Stimulated activated CD4-positive, alpha-beta T cell treated with anti-CD3 and anti-CD28 coated beads, Interleukin-2, amount 100 ng/mL, for 24 hours (primary cell): ENCODE results near the gene SNRPA.
"Not testable (repeated sequence)": the region's sequence is repeated elsewhere in the genome, so short reads cannot be mapped to it uniquely, and the experiment has no call there.

ENCODE experiments used
- DNase-seq, 2 donors: peaks; one replicate each; pipeline ENCODE4 v3.0.0-alpha.2; 2020

Gene SNRPA

DNA sequence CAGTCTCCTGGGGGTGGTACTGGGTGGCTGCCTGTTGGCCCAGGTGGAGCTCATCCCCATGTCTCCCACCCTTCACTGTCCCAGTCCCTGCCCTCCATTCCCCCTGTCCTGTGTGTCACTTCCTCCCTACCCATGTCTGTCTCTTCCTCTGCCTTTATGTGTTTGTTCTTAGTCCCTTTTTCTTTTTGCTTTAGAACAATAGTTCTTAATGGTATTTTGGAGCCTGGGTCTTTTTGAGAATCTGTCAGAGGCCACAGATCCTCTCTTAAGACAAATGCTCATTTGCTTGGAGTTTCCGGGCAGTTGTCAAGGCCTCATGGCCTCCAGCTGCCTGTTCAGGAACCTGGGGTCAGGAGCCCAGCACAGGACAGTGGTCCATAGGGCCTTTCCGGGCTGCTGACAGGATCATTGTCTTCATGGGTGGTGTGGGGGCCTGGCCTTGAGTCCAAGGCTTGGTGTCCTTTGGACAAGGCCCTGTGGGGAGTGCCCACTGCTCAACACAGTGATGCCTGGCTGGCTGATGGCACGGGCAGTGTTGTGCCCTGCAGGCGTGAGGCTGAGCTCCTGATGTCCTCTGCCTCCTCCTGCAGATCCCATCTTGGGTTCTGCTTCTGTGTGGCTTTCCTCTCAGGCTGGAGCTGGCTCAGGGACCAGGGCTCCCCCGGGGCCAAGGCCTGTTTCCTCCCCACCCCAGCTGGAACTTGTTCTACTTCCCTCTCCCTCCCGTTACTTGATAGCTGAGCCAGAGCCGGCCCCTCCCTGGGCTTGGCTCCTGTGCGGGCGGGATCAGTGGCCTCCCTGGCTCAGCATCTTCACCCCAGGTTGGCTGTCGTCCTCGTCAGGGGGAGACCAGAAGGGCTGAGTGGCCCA, 51.5 kb downstream of the SNRPA start:
- DNase-seq: no peak

DNA sequence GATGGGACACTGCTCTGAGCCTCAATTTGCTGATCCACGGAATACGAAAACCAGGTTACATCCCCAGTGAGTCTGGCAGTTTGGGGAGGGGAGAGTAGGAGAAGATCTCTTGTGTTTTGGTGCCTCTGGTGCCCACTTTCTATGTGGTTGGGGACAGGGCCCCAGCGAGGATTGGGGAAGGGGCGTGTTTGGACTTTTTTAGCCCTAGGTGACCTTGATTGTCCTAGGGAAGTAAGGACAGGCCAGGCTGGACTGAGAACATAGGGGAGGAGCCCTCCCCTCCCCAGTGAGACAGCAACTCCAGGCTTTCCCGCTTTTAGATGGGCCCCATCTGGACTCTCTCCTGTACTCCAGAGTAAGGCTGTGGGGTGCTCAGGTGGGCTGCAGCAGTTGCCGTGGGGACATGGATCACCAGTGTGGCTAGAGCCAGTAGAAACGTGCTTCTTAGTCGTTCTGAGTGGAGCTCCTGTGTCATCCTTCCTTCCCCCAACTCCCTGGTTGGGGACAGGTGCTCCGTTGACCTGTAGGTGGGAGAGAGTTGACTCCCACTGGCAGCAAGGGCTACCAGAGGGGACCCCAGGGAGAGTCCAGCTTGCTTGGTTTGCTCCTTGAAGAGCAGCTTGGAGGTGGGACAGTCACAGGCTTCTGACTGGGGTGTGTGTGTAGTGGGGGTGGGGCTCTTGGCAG, 52.3 kb downstream of the SNRPA start:
- DNase-seq: no peak

DNA sequence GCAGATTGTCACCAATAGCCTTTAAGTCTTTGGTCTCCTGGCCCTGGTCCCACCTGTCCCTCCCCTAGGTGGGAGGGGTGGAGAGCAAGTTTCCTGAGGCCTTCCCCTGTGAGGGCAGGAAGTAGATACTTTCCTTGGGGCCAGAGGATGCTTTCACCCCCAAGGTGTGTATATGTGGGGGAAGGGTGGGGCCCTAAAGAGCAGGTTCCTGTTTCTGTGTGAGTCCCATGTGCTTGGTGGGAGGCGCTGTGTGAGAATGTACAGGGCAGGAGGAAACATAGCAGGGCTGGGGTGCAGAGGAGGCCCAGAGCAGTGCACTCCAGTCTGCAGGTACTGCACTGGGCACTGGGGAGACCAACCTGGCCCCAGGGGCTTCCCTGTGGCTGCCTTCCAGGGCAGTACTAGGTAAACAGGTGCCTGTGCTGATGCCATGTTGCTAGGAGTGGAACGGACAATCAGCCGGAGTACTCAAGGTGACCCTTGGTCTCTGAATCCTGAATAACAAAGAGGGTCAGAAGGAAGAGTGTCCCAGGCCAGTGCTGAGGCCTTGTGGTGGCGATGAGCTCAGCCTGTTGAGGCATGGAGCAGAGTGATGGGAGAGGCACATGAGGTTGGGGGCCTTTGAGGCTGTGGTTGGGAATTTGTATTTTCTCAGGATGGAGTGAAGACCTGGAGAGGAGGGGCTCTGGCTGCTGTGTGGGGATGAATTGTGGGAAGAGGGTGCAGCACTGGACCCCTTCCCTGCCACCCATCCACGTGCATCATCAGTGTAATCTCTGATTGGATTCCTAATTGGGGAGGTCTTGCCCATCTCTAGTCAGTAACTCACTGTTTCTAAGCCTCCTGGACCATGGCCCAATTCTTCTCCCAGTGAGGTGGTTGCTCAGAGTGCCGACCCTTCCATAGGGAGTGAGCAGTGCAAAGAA, 53.1 kb downstream of the SNRPA start:
- peak; percentile 47 to 51 for DNase-seq

DNA sequence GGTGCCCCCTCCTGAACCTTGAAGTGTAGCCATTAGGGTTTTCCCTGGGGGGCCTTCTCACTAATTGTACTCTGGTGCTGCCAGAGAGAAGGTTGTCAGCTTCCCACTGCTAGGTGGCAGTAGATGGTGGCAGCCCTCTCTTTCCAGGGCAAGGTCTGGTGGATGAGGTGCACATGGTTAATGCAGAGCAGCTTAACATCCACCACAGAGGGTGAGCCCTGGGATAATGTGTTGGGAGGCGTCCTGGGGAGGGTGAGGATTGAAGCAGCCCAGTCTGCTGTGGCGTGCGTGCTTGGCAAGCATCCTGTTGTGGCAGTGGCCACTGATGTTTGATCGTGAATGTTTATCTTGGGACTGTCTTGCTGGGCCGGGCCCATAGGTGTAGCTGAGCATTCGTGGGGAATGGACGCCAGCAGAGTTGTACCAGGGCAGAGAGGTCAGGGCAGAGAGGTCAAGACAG, 53.8 kb downstream of the SNRPA start:
- DNase-seq: no peak

DNA sequence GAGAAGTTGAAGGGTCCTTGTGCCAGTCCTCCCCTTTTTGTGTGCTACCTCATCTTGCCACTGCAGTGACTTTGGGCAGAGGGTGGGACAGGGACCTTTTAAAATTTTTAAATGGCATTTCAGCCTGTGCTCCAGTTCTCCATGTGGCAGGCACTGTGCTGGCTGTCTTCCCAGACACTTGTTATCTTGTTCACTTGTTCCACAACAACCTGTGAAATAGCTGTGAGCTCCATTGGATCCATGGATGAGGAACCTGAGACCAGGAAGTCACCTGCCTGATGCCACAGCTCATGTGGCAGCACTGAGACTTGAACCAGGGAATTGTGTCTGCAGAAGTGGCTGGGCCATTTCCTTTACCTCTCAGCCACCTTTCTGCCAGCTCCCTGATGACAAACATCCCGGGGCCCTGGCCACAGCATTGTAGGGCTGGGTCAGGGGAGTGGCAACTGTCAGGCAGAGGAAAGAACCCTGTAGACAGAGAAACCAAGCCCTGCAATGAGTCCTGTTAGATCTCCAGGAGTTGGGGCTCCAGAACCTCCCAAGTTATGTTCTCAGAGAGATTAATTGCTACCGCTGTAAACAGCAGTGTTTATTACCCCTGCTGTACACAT, 54.4 kb downstream of the SNRPA start:
- DNase-seq: no peak

DNA sequence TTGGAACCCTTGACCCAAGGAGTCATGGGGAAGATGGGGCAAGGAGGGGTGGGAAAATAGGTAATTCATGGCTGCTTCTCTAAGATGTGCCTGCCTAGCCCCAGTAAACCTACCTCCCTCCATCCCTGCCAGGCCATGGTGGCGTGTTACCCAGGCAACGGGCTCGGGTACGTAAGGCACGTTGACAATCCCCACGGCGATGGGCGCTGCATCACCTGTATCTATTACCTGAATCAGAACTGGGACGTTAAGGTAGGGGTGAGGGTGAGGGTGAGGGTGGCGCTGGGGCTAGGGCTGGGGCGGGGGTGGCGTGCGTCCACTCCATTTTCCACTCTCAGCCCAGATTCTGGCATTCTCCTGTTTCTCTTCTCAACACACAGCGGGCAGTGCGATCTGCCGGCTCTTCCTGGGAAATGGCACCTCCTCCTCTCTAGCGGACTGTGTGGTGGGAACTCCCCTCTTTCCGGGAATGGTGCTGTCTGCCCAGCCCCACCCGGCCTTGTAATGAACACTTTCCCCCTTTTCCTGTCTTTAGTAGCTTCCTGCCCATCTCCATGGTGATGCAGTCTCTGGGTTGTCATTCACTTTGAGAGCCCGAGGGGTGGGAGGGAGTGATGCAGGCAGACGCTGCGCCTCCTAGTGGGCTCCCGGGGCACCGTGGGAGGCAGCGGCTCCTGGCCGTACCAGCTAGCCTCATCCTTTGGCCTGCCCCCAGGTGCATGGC, 55.6 kb downstream of the SNRPA start:
- peak; percentile 85 to 86 for DNase-seq

DNA sequence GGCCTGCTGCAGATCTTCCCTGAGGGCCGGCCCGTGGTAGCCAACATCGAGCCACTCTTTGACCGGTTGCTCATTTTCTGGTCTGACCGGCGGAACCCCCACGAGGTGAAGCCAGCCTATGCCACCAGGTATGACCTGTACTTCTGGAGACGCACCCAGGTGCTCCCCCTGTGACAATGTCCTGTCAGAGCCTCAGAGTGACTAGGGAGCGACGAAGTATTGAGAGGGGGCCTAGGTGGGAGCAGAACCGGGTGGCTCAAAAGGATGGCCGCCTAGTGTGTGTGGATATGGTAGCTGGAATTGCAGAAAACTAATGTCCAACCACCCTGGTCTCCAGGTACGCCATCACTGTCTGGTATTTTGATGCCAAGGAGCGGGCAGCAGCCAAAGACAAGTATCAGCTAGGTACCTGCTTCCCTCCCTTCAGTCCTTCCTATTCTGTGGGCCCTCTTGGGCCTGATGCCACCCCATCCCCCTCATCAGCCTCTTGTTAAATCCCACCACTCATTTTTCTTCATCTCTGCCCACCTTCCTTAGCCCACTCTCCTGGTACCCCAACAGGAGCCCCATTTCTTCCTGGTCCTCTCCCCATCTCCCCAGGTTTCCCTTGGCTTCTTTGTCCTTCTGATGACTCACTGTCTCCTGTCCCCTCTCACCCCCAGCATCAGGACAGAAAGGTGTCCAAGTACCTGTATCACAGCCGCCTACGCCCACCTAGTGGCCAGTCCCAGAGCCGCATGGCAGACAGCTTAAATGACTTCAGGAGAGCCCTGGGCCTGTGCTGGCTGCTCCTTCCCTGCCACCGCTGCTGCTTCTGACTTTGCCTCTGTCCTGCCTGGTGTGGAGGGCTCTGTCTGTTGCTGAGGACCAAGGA, 56.4 kb downstream of the SNRPA start:
- DNase-seq: no peak

DNA sequence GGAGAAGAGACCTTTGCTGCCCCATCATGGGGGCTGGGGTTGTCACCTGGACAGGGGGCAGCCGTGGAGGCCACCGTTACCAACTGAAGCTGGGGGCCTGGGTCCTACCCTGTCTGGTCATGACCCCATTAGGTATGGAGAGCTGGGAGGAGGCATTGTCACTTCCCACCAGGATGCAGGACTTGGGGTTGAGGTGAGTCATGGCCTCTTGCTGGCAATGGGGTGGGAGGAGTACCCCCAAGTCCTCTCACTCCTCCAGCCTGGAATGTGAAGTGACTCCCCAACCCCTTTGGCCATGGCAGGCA, 57.0 kb downstream of the SNRPA start:
- no peak for DNase-seq

DNA sequence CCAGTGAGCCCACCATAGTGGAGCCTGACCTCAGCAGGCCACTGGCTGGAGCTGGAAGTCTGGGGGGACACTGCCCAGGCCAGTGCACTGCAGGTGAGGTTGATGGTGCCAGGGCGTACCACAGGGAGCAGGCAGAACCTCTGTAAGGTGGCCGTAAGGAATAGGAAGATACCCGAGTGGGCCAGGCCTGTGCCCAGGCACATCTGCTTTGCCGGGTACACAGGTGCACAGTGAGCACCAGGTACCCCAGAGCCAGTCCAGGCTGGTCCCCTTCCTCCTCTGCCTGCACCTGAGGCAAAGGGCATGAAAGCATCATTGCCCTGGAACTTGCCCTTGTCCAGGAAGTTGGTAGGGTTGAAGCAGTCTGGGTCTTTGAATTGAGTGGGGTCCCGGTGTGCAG, 57.5 kb downstream of the SNRPA start:
- no peak for DNase-seq

DNA sequence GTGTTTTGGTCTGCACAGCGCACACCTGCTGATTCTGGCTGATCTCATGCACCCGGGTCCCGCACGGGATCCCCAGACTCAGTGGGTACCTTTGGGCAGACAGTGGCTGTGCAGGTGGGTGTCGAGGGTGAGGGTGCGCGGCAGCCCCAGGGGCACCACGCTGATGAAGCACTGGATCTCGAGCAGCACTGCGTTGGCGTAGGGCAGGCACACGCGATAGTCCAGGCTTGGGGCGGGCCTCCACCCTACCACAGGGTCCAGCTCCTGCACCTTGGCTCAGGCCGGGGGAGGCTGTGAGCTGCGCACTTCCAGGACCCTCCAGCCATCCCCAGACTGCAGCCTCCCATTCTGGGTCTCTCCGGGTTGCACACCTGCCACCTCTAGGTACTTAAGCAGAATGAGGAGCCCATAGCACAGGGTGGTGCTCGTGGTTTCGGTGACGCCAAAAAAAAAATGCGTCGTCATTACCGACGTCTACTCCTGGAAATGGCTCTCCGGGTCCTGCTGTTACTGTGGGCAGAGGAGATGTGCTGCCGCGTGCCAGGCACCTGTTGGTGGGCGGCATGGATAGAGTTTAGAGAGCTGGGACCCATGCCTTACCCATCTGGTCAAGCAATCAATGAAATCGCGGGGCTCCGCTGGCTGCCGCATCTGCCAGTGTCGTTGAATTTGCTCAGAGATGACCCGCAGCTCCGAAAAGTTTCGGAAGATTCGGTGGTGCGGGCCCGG, 58.5 kb downstream of the SNRPA start:
- DNase-seq: no peak

DNA sequence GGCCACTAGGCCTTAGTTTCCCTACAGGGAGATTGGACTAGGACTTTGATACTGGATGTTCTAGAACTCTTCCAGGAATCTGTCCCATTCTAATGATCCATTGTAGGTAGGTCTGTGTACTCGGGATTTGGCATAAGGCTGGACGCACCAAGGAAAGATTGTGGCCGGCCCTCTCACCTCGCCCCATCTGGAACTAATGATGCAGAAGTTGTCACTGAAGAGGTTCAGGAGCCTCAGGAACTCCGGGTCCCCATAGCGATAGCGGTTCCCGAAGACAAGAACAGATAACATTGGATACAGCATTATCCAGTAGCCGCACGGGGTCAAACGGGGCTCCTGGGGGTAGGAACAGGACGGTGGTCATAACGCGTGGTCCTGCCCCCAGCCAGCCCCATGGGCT, 59.2 kb downstream of the SNRPA start:
- no peak for DNase-seq

DNA sequence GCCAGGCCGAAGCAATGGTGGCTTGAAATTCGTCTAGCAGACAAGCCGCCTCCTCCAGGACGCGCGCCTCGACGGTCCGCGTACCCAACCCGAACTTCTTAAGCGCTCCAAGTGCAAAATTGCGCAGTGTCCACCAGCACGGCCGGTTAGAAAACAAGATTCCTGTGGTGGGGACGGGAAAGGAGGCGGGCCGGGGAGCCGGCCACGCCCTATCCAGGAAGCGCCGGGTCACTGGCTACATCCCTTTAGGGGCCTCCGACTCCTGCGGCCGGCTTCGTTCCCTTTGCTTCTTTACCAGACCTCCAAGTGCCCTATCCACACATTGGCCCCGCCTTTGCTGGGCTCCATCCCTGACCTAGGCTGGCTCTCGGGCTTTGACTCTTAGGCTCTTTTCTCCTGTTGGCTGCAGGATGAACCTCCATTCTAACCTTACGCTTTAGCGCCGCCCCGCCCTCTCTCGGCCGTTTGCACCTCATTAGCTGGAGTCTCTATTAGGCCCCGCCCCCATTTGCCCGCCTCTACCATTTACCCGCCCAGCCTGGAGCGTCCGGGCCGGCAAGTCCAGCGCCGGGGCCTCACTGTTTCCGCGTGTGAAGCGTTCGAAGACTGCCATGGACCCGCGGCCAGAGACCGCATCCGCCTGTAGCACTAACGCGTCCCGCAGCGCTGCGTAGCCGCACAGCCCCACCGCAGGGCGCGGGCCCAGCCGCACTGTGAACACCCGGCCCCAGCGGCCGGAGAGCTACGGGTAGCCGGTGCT, 59.8 kb downstream of the SNRPA start:
- peak; percentile 56 to 58 for DNase-seq

DNA sequence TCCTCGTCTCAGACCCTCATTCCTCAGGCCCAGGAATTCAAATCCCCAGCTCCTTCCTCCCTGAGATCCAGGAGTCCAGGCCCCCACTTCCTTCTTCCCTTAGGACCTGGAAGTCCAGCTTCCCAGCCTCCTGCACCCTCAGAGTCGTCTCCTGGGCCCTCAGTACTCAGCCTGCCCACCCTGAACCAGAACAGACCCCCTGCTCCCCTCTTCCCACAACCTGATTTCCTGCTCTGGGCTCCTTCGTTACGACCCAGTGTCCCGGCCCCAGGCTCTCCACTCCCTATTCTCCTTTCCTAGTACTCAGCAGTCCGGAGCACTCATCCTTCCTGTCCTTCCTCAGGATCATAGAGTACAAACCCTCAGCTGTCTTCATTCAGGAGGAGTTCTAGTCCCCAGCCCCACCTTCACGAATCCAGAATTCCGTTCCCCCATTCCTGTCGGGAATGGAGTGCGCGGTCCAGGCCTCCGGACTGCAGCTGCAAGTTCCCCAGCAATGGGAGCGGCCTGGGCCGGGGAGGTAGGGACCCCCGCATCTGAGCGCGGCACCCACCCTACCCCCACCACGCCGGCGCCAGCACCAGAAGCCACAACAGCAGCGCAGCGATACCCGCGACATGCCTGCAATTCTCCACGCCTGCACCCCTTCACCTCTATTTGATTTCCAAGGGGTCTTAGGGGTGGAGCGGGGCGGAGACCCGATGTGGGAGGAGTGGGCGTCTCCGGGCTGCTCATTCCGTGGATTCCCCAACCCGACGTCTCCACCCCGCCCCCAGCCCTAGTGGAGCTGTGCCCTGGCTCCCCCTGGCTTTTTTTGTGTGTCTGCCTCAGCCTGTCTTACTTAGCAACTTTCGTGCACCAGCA, 60.7 kb downstream of the SNRPA start:
- DNase-seq: no peak

DNA sequence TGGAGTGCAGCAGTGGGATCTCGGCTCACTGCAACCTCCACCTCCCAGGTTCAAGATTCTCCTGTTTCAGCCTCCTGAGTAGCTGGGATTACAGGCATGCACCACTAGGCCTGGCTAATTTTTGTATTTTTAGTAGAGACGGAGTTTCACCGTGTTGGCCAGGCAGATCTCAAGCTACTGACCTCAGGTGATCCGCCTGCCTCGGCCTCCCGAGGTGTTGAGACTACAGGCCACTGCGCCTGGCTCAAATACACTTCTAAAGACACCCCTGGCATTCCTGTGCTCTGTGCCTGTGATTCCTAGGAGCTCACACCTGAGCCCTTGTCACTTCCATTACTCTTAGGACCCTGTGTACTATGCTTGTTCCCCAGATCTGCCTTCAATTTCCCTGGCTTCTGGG, 61.6 kb downstream of the SNRPA start:
- not testable (repeated sequence) for DNase-seq

DNA sequence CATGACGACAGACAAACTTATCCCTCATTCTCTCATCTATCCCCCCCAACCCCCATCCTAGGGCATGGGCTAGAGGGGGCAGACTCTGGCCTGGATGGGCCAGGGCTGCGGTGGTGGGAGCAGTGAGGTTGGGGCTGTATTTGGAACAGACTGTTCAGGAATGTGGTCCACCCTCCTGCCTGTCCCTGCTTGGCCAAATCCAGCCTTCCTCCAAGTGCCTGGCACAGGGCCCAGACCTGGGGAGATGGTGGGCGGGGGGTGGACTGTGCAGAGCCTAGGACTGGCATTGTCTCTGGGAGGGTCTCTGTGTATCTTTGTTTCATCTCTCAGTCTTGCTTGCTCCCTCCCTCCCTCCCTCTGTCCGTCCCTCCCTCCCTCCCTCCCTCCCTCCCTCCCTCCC, 62.2 kb downstream of the SNRPA start:
- no peak for DNase-seq
